BE2C (cell line): ENCODE measurements around the gene XCL1.

ENCODE experiments used
- DNase-seq: peaks from one replicate; pipeline ENCODE4 v3.0.0-alpha.2; 2020
- H3K27me3 ChIP-seq: fragments of 250-450 bp; sonication (Bioruptor Pico); 2 replicates; pipeline ENCODE4 v1.5.1; 2020; ENCODE audit warnings: mild to moderate bottlenecking
- H3K36me3 ChIP-seq: fragments of 250-450 bp; sonication (Bioruptor Pico); 2 replicates; pipeline ENCODE4 v1.5.1; 2020; ENCODE audit warnings: mild to moderate bottlenecking
- H3K4me1 ChIP-seq: fragments of 250-450 bp; sonication (Bioruptor Pico); 2 replicates; pipeline ENCODE4 v1.5.1; 2020
- H3K4me3 ChIP-seq: 2 replicates; pipeline ENCODE4 v1.5.1; 2011; ENCODE audit warnings: low read depth, low read length
- H3K9me3 ChIP-seq: fragments of 250-450 bp; sonication (Bioruptor Pico); 2 replicates; pipeline ENCODE4 v1.5.1; 2020
- TF ChIP-seq, protein P1 (sequence below): IDR thresholded peaks from 2 replicates; pipeline ENCODE4 v1.5.1; 2012; ENCODE audit warnings: mild to moderate bottlenecking, low read depth, low read length

Gene XCL1

DNA sequence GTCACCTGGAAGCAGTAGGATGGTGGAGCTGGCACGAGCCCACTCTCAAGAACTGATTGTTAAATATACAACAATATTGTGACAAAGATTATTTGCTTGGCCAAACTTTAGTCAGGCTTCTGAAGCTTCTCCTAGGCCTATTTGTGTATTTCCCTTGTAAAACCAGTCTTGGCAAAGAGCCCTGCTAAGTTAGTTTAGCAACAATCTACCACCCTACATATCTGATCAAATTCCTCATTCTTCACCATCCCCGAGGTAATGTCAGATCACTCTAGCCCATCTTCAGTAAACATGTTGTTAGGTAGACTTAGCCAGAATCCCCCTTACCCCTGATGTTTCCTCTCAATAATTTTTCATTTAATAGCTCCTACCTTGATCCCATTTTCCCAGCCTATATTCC is 39.6 kb downstream of the XCL1 start:
- Histone ChIP-seq H3K27me3 (no peaks in the 10 kb centered on the region), H3K9me3 (no peaks in the 10 kb centered on the region), H3K36me3 (no peaks in the 10 kb centered on the region; the same call in 1 of the 2 replicates), H3K4me1 (peaks cover 39% of the 10 kb centered on the region), H3K4me3 (no peak overlapping the region)
- no peak for DNase-seq
- TF ChIP-seq, protein P1, sequence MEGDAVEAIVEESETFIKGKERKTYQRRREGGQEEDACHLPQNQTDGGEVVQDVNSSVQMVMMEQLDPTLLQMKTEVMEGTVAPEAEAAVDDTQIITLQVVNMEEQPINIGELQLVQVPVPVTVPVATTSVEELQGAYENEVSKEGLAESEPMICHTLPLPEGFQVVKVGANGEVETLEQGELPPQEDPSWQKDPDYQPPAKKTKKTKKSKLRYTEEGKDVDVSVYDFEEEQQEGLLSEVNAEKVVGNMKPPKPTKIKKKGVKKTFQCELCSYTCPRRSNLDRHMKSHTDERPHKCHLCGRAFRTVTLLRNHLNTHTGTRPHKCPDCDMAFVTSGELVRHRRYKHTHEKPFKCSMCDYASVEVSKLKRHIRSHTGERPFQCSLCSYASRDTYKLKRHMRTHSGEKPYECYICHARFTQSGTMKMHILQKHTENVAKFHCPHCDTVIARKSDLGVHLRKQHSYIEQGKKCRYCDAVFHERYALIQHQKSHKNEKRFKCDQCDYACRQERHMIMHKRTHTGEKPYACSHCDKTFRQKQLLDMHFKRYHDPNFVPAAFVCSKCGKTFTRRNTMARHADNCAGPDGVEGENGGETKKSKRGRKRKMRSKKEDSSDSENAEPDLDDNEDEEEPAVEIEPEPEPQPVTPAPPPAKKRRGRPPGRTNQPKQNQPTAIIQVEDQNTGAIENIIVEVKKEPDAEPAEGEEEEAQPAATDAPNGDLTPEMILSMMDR: no peak

DNA sequence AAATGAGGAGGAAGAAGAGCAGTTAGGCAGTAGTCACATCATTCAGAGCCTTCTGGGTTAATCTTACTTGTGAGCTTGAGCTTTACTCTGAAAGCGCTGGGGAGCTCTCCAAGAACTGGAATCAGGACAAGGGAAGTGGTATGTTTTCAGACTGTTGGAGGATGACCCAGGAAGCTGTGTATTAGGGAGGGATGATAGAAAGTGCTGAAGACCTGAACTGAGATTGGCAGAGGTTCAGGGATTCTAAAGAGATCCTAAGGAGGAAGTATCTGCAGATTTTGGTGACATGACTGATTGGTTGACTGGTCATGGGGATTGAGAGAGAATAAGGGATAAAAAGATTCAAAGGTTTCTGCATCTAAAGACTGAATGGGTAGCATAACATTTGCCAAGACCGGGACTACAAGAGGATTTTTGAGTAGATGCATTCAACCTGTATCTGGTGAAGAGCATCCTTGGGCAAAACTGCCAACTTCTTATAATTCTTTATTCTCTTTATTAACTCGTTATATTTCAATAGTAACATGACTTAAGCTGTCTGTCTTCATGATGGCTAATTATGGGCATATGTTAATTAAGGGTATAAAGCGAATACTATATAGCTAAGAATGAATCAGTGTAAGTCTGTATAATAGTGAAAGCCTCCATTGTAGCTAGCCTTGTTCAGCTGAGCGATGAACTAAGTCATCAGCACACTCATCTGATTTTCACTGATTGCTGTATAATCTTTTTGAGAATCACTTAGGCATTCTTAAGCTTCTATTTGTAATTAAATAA is 41.8 kb downstream of the XCL1 start:
- DNase-seq: no peak
- TF ChIP-seq, protein P1: no peak
- Histone ChIP-seq H3K9me3 (no peaks in the 10 kb centered on the region), H3K27me3 (no peaks in the 10 kb centered on the region), H3K4me3 (no peak overlapping the region), H3K36me3 (no peaks in the 10 kb centered on the region; the same call in 1 of the 2 replicates), H3K4me1 (peaks cover 37% of the 10 kb centered on the region)

DNA sequence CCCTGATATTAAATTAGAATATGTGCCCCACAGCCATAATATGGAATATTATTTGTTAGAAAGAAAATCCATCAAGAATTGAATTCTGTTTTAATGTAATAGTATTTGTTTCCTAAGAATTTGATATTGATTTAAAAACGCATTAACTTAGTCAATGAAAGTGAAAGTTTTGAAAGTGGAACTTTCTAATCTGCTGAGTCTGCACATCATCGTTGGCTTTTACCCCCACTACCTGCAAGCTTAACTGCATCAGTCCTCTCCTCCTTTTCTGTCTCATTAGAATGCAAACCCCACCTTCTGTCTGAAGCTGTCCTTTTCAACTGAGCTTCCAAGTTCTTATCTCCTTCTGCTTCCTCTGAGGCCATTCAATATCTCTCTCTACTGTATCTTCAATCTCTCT is 42.5 kb downstream of the XCL1 start:
- Histone ChIP-seq H3K4me3 (no peak overlapping the region), H3K9me3 (no peaks in the 10 kb centered on the region), H3K36me3 (no peaks in the 10 kb centered on the region; the same call in 1 of the 2 replicates), H3K4me1 (peaks cover 41% of the 10 kb centered on the region), H3K27me3 (no peaks in the 10 kb centered on the region)
- TF ChIP-seq, protein P1: no peak
- DNase-seq: no peak

DNA sequence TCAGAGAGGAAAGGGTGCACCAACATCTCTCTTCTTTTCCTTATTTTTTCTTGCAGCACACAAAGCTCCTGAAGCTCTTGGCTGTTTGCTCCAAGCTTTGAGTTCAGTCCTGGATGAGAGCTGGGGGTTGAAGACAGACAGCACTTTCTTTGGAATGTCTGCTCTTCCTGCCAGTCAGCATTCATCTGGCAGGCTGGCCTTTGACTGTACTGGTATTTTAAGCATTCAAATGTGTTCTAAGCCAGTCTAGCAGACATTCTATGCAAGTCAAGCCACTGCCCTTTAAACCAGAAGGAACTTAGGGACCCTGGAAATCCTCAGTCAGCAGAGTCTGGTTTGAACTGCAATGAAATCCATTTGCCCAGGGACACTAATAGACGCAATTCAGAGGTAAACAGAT is 45.0 kb downstream of the XCL1 start:
- Histone ChIP-seq H3K4me1 (peaks cover 28% of the 10 kb centered on the region), H3K9me3 (no peaks in the 10 kb centered on the region), H3K27me3 (no peaks in the 10 kb centered on the region), H3K4me3 (no peak overlapping the region), H3K36me3 (no peaks in the 10 kb centered on the region; the same call in 1 of the 2 replicates)
- TF ChIP-seq, protein P1: no peak
- DNase-seq: no peak

DNA sequence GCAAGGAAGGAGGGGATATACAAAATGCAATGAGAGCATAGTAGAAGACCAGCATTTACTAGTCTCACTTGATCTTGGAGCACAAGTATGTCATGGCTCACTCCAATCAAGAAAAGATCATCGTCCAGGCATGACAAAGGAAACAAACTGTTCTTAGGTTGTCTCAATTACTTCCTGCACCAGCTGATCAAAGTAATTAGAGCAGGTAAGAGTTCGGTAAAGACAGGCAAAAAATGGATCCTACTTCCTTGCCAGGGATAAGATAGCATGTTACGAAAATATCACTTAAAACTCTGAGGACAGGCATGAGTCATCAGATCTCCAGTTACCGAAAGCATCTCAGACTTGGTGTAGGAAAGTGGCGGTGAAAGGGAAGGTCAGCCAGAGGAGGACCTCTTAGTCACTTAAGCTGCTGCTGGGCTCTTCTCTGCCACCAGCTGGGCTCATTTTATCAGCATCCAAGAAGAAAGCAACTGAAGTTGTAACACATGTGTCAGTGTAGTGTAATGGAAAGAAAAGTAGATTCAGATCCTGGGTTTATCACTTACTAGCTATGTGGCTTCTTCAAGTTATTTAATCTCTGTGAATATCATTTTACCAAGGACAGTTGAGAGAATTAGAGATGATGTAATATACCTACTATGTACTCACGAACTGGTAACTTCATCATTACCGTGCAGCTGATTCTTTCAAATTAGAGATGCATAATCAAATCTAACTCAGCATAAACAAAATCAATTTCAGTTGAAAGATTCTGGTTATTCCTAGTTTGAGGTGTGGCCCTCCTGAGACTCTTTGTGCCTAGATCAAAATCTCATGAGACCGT is 46.8 kb downstream of the XCL1 start:
- DNase-seq: no peak
- Histone ChIP-seq H3K27me3 (no peaks in the 10 kb centered on the region), H3K9me3 (no peaks in the 10 kb centered on the region), H3K36me3 (no peaks in the 10 kb centered on the region; the same call in 1 of the 2 replicates), H3K4me1 (peaks cover 28% of the 10 kb centered on the region), H3K4me3 (no peak overlapping the region)
- TF ChIP-seq, protein P1: no peak
